Measurements from ENCODE around the gene KCTD11. TPM values are rescaled to one million over a fixed set of nuclear protein-coding genes. Genes with fewer than 3 reads are reported as not detected.

Gene KCTD11
- total and polyA plus RNA-seq, 8 donors = 3.4 to 7.2 (median 5.3) TPM

- Histone ChIP-seq H3K9me3 (no peaks in the 10 kb centered on the region), H3K4me3 (no peak overlapping the region), H3K36me3 (no peaks in the 10 kb centered on the region), H3K4me1 (peaks cover 6 to 11% (median 8%) of the 10 kb centered on the region in 3 donors), H3K27ac (no peak overlapping the region), H3K27me3 (no peaks in the 10 kb centered on the region)
- FAIRE-seq (no peak), DNase-seq (no peak), ATAC-seq (no peak)
- WGBS, 2 donors = 90 to 92% methylated on average over 11 of the region's 11 CpGs
- TF ChIP-seq, protein P1, sequence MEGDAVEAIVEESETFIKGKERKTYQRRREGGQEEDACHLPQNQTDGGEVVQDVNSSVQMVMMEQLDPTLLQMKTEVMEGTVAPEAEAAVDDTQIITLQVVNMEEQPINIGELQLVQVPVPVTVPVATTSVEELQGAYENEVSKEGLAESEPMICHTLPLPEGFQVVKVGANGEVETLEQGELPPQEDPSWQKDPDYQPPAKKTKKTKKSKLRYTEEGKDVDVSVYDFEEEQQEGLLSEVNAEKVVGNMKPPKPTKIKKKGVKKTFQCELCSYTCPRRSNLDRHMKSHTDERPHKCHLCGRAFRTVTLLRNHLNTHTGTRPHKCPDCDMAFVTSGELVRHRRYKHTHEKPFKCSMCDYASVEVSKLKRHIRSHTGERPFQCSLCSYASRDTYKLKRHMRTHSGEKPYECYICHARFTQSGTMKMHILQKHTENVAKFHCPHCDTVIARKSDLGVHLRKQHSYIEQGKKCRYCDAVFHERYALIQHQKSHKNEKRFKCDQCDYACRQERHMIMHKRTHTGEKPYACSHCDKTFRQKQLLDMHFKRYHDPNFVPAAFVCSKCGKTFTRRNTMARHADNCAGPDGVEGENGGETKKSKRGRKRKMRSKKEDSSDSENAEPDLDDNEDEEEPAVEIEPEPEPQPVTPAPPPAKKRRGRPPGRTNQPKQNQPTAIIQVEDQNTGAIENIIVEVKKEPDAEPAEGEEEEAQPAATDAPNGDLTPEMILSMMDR (IDR thresholded peaks at IDR 0.05) = no peak
- intact Hi-C loops (cut with DNase I) = no loop called here
Measured at GRCh38 chr17:7383371-7383741, 31.4 kb downstream of the KCTD11 start.

GRCh38 chr17:7383742-7384488 lies 32.0 kb downstream of the KCTD11 start:
- TF ChIP-seq, protein P1 (IDR thresholded peaks at IDR 0.05) = no peak

DNA sequence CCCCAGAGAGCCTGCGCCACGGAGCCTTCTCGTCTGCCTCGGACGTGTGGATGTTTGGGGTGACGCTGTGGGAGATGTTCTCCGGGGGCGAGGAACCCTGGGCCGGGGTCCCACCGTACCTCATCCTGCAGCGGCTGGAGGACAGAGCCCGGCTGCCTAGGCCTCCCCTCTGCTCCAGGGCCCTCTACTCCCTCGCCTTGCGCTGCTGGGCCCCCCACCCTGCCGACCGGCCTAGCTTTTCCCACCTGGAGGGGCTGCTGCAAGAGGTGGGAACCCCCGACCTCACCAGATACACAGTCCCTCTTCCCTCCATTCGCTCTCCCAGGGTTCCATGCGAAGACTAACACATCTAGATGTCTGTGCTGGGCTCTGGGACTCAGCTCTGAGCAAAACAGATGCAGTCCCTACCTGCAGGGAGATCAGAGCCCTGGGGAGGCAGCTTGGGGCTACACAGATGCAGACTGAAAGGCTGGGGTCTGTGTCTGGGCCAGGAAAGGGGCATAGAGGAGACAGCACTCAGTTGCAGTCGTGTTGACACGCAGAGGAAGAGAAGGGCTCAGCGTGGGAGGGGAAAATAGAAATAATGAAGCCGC lies 32.6 kb downstream of the KCTD11 start:
- TF ChIP-seq, protein P1 (IDR thresholded peaks at IDR 0.05) = no peak
- Histone ChIP-seq H3K4me1 (peaks cover 6 to 11% (median 8%) of the 10 kb centered on the region in 3 donors), H3K36me3 (peaks cover 0 to 10% (median 0%) of the 10 kb centered on the region in 3 donors), H3K27me3 (no peaks in the 10 kb centered on the region), H3K9me3 (no peaks in the 10 kb centered on the region), H3K27ac (no peak overlapping the region), H3K4me3 (peak overlapping the region in 1 of 4 donors; percentile 33)
- FAIRE-seq (no peak), ATAC-seq (no peak), DNase-seq (no peak)
- intact Hi-C loops (cut with DNase I) = no loop called here
- WGBS, 2 donors = 84 to 91% methylated on average over 23 of the region's 23 CpGs

More at GRCh38 chr17:7383742-7384488, 32.0 kb downstream of the KCTD11 start:
- intact Hi-C loops (cut with DNase I) = no loop called here
- H3K4me3 ChIP-seq = peak overlapping the region in 1 of 4 donors; percentile 33
- H3K36me3 ChIP-seq = peaks cover 0 to 3% (median 0%) of the 10 kb centered on the region in 3 donors
- no peak for FAIRE-seq
- peak in 2 of 4 donors; percentile 26 to 29 for ATAC-seq
- DNase-seq = no peak
- no peaks in the 10 kb centered on the region for H3K27me3 ChIP-seq
- no peak overlapping the region for H3K27ac ChIP-seq
- peaks cover 6 to 11% (median 8%) of the 10 kb centered on the region in 3 donors for H3K4me1 ChIP-seq
- no peaks in the 10 kb centered on the region for H3K9me3 ChIP-seq
- WGBS, 2 donors = 77 to 82% methylated on average over 65 of the region's 65 CpGs

DNA sequence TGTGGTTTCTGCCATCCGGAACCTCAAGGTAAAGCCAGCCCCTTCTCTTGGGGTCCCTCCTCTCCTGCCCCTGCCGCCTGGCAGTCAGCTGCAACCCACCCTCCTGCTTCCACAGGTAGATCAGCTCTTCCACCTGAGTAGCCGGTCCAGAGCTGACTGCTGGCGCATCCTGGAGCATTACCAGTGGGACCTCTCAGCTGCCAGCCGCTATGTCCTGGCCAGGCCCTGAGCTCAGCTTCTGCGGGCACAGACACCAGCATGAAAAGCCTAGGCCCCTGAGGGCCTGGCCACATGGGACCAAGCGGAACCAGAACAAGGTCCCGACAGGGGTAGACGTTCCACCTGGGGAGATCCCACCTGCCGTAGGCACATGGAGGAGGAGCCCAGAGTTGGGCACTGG lies 36.9 kb downstream of the KCTD11 start:
- FAIRE-seq (no peak), ATAC-seq (no peak), DNase-seq (no peak)
- TF ChIP-seq, protein P1 (IDR thresholded peaks at IDR 0.05) = no peak
- Histone ChIP-seq H3K36me3 (peaks cover 0 to 10% (median 0%) of the 10 kb centered on the region in 3 donors), H3K9me3 (no peaks in the 10 kb centered on the region), H3K27ac (no peak overlapping the region), H3K27me3 (no peaks in the 10 kb centered on the region), H3K4me3 (no peak overlapping the region), H3K4me1 (peaks cover 0 to 3% (median 0%) of the 10 kb centered on the region in 3 donors)
- intact Hi-C loops (cut with DNase I) = no loop called here
- 93 to 96% methylated on average over 10 of the region's 10 CpGs for WGBS, 2 donors
